ENCODE measurements around the gene FAM53A.

FAM53A gene

DNA sequence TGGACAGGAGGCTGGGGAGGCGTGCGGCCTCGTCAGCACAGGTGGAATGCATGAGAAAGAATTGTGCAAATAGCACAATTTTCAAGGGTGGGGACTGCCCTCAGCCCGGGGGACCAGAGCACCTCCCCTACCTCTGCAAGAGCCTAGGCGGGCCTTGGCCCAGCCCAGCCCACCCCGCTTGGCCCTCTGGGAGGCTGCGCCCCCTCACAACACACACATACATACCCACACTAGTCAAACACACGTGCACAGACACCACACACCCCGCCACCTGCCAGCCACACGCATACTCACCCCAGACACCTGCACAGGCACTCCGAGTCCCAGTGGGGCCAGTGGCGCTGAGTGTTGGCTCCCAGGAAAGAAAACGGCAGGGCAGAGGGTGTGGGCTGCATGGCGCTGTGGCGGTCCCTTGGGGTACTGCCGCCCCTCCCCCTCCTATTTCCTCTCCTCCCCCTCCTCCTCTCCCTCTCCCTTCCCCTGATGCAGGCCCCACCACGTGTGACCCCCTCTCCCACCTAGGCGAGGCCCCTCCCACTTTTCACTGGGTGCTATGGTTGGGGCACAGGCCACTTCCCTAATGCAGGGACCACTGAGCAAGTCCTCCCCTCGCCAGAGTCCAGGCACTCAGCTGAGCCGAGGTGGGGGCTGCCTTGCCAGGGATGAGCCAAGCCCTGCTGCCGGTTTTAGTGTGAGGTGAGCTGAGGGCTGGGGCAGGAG, 84.5 kb downstream of the FAM53A start:
- H3K4me3 ChIP-seq (ENCODE audit: low read depth in 1 of 2, low read length in 1 of 2): no peak overlapping the region
- H3K27ac ChIP-seq: no peak overlapping the region
- no peaks in the 10 kb centered on the region for H3K9me3 ChIP-seq
- TF ChIP-seq, protein P1, sequence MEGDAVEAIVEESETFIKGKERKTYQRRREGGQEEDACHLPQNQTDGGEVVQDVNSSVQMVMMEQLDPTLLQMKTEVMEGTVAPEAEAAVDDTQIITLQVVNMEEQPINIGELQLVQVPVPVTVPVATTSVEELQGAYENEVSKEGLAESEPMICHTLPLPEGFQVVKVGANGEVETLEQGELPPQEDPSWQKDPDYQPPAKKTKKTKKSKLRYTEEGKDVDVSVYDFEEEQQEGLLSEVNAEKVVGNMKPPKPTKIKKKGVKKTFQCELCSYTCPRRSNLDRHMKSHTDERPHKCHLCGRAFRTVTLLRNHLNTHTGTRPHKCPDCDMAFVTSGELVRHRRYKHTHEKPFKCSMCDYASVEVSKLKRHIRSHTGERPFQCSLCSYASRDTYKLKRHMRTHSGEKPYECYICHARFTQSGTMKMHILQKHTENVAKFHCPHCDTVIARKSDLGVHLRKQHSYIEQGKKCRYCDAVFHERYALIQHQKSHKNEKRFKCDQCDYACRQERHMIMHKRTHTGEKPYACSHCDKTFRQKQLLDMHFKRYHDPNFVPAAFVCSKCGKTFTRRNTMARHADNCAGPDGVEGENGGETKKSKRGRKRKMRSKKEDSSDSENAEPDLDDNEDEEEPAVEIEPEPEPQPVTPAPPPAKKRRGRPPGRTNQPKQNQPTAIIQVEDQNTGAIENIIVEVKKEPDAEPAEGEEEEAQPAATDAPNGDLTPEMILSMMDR (IDR thresholded peaks at IDR 0.05): no peak
- H3K4me1 ChIP-seq (ENCODE audit: control insufficient read depth in 1 of 2, insufficient read depth in 1 of 2, low read depth in 1 of 2, low read length in 1 of 2): no peaks in the 10 kb centered on the region
- no peaks in the 10 kb centered on the region for H3K36me3 ChIP-seq
- peaks cover 7% of the 10 kb centered on the region for H3K27me3 ChIP-seq

DNA sequence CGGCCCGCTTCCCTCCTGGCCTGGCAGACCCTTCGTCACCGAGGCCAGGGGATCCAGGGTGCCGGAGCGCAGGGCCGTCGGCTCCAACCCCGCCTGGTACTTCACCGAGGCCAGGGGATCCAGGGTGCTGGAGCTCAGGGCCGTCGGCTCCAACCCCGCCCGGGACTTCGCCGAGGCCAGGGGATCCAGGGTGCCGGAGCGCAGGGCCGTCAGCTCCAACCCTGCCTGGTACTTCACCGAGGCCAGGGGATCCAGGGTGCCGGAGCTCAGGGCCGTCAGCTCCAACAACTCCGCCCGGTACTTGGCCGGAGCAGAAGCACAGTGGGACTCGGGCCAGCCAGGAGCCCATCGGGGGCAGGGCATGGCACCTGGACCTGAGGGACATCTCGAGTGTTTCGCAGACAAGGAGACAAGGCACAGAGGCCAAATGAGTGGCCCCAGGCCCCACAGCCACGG, 85.1 kb downstream of the FAM53A start:
- TF ChIP-seq, protein P1 (IDR thresholded peaks at IDR 0.05): no peak
- Histone ChIP-seq H3K4me3 (ENCODE audit: low read depth in 1 of 2, low read length in 1 of 2) (no peak overlapping the region), H3K27ac (no peak overlapping the region), H3K9me3 (no peaks in the 10 kb centered on the region), H3K36me3 (no peaks in the 10 kb centered on the region), H3K27me3 (peaks cover 5% of the 10 kb centered on the region), H3K4me1 (ENCODE audit: control insufficient read depth in 1 of 2, insufficient read depth in 1 of 2, low read depth in 1 of 2, low read length in 1 of 2) (no peaks in the 10 kb centered on the region)

DNA sequence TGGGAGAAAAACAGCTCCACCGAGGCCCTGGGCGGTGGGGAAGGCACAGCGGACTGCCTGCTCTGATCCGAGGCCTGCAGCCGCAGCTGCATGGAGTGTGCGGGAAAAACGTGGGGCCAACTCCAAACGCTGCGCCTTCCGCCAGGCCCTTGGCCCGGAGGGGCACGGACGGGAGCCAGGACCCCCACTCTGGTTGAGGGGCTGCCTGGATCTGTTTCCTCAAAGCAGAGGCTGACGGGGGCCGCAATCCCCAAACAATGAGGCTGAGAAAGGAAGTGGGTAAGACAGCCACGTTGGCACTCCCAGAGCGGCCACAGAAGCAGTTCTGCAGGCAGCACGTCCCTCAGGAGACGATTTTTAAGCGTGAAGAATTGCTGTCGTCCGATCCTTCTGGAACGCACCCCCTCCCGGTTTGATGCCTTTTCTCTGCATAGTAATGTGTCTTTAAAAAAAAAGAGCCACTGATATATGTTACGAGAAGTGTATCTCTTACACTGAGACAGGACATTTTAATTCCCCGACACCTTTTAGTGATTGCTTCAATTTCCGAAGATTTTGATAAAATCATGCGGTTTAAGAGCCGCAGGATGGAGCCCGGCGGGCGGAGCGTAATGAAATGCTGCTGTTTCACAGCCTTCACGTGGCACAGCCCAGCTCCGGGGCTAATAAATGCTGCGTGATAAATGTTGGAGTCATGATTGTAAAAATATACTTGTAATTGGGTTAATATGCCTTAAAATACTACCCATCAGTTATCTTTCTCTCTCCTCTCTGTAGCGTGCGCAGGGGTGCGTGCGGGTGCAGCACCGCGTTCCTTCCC, 85.7 kb downstream of the FAM53A start:
- no peaks in the 10 kb centered on the region for H3K36me3 ChIP-seq
- no peaks in the 10 kb centered on the region for H3K4me1 ChIP-seq (ENCODE audit: control insufficient read depth in 1 of 2, insufficient read depth in 1 of 2, low read depth in 1 of 2, low read length in 1 of 2)
- H3K27ac ChIP-seq: no peak overlapping the region
- TF ChIP-seq, protein P1 (IDR thresholded peaks at IDR 0.05): no peak
- no peaks in the 10 kb centered on the region for H3K9me3 ChIP-seq
- peaks cover 5% of the 10 kb centered on the region for H3K27me3 ChIP-seq
- H3K4me3 ChIP-seq (ENCODE audit: low read depth in 1 of 2, low read length in 1 of 2): no peak overlapping the region

- Histone ChIP-seq H3K27ac (no peak overlapping the region), H3K9me3 (no peaks in the 10 kb centered on the region), H3K4me3 (ENCODE audit: low read depth in 1 of 2, low read length in 1 of 2) (no peak overlapping the region), H3K36me3 (no peaks in the 10 kb centered on the region), H3K4me1 (ENCODE audit: control insufficient read depth in 1 of 2, insufficient read depth in 1 of 2, low read depth in 1 of 2, low read length in 1 of 2) (no peaks in the 10 kb centered on the region), H3K27me3 (peaks cover 5% of the 10 kb centered on the region)
- TF ChIP-seq, protein P1 (IDR thresholded peaks at IDR 0.05): no peak
Observed at GRCh38 chr4:1597021-1597931, 86.8 kb downstream of the FAM53A start.

- no peaks in the 10 kb centered on the region for H3K36me3 ChIP-seq
- TF ChIP-seq, protein P1 (IDR thresholded peaks at IDR 0.05): no peak
- no peak overlapping the region for H3K27ac ChIP-seq
- peaks cover 5% of the 10 kb centered on the region for H3K27me3 ChIP-seq
- H3K4me1 ChIP-seq (ENCODE audit: control insufficient read depth in 1 of 2, insufficient read depth in 1 of 2, low read depth in 1 of 2, low read length in 1 of 2): no peaks in the 10 kb centered on the region
- H3K4me3 ChIP-seq (ENCODE audit: low read depth in 1 of 2, low read length in 1 of 2): no peak overlapping the region
- H3K9me3 ChIP-seq: no peaks in the 10 kb centered on the region
Observed at GRCh38 chr4:1596393-1596792, 87.7 kb downstream of the FAM53A start.
